HFFc6 (cell line): Measurements from ENCODE around the gene DTX1. TPM values are rescaled to one million over a fixed set of nuclear protein-coding genes. Genes with fewer than 3 reads are reported as not detected.

ENCODE experiments used
- DNase-seq: peaks from one replicate; pipeline ENCODE4 v3.0.0-alpha.2; 2018
- H3K27ac Mint-ChIP-seq: 2 replicates; pipeline ENCODE4 v1.8.0; 2020; ENCODE audit warnings: mild to moderate bottlenecking, mixed read lengths
- H3K27me3 Mint-ChIP-seq: 2 replicates; pipeline ENCODE4 v1.8.0; 2021; ENCODE audit warnings: mild to moderate bottlenecking, moderate library complexity, mixed read lengths; ENCODE audit not compliant: insufficient read depth
- H3K36me3 Mint-ChIP-seq: 2 replicates; pipeline ENCODE4 v1.8.0; 2021; ENCODE audit warnings: low read depth, mixed read lengths
- H3K4me1 Mint-ChIP-seq: 2 replicates; pipeline ENCODE4 v1.8.0; 2020; ENCODE audit warnings: low read depth, mixed read lengths
- H3K4me3 Mint-ChIP-seq: 2 replicates; pipeline ENCODE4 v1.8.0; 2020; ENCODE audit warnings: mild to moderate bottlenecking, moderate library complexity, mixed read lengths
- H3K9me3 Mint-ChIP-seq: 2 replicates; pipeline ENCODE4 v1.8.0; 2020; ENCODE audit warnings: mild to moderate bottlenecking, mixed read lengths
- total RNA-seq, 6 experiments: library from RNA; stranded (reverse); fragmentation: NEBNext Ultra II Directional; extraction: Animal tissue kit (Norgen Biotek cat#: 25700); gene quantifications; 2 replicates in 1 of 6; 3 replicates in 5 of 6; pipeline ENCODE4 v1.2.3, GENCODE V29; 2021
- TF ChIP-seq, protein P1 (sequence below): fragments of 200-600 bp; sonication (generic); IDR thresholded peaks from 2 replicates; pipeline ENCODE4 v1.5.0; 2021; ENCODE audit warnings: antibody characterized with exemption, mild to moderate bottlenecking

Gene DTX1
- total RNA-seq, 6 experiments from 2014 or later = not detected

DNA sequence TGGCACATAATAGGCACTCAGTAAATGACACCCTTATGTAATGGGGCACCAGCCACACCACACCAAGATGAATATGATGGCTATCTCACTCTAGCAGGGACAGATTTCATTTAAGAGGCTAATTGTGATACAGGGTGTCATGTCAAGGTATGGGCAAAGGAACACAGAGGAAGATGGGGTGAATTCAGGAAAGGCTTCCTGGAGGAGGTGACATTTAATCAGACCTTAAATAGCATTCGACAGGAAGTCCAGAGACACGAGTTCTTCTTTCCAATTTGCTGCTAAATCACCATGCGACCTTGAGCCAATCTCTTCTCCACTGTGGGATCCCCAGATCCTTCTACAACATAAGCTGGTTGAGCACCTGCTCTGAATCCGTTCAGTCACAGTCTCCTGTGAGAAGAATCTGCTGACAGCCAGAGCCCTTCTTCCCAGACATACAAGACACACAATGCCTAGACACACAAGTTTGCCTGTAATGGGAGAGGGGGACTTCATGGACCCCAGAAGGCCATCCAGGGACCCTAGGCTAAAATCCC is 1.5 kb upstream of the DTX1 start:
- H3K27ac Mint-ChIP-seq = no peak overlapping the region
- no peaks in the 10 kb centered on the region for H3K9me3 Mint-ChIP-seq
- TF ChIP-seq, protein P1, sequence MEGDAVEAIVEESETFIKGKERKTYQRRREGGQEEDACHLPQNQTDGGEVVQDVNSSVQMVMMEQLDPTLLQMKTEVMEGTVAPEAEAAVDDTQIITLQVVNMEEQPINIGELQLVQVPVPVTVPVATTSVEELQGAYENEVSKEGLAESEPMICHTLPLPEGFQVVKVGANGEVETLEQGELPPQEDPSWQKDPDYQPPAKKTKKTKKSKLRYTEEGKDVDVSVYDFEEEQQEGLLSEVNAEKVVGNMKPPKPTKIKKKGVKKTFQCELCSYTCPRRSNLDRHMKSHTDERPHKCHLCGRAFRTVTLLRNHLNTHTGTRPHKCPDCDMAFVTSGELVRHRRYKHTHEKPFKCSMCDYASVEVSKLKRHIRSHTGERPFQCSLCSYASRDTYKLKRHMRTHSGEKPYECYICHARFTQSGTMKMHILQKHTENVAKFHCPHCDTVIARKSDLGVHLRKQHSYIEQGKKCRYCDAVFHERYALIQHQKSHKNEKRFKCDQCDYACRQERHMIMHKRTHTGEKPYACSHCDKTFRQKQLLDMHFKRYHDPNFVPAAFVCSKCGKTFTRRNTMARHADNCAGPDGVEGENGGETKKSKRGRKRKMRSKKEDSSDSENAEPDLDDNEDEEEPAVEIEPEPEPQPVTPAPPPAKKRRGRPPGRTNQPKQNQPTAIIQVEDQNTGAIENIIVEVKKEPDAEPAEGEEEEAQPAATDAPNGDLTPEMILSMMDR = no peak
- H3K4me3 Mint-ChIP-seq = no peak overlapping the region
- no peaks in the 10 kb centered on the region for H3K36me3 Mint-ChIP-seq
- no peak for DNase-seq
- H3K27me3 Mint-ChIP-seq = peaks cover 28% of the 10 kb centered on the region
- no peaks in the 10 kb centered on the region for H3K4me1 Mint-ChIP-seq

DNA sequence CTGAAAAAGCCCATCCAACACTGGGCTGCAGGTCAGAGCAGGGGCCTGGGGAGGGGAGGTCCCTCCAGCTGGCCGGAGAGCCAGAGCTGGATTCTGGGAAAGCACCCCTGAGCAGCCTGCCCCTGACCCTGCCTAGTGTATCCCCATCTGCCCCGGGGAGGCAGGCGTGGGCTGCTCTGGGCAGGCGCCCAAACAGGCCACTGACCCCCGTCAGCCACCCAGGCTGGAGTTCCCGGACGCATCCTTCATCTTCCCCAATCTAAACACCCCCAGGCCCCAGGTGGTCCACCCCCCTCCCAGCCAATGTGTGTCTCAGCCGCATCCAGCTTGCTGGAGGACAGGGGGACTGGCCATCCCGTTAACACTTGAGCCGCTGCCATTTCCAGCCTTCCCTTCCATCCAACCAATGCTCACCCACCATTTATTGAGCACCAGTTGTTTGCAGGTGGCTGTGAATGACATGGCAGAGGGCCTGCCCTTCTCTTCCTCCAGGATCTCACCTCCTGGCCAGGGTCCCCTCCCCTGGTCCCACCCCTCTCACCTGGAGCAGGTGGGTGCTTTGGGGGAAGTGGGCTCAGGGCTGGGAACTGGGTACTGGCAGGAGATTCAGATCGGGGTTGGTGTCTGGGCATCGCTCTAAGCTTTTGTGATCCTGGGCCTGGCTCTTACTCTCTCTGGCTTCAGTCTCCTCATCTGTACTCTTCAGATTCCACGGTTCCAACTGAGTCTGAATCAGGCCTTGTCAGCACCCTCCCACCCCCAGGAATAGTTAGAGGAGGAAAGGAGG is 743 bp upstream of the DTX1 start:
- Mint-ChIP-seq H3K27ac (no peak overlapping the region), H3K4me3 (no peak overlapping the region), H3K36me3 (no peaks in the 10 kb centered on the region), H3K4me1 (no peaks in the 10 kb centered on the region), H3K27me3 (peaks cover 22% of the 10 kb centered on the region), H3K9me3 (no peaks in the 10 kb centered on the region)
- TF ChIP-seq, protein P1 = no peak
- no peak for DNase-seq

DNA sequence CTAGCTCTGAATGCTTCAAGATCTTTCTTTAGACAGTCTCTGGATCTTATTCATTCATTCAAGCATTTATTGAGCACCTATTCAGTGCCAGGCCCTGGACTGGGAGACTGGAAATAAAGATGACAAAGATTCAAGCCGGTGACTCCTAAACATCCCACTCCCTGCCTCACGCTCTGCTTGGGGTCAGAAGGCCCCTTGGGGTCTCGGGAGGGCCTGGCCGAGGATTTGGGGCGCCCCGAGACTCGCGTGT is 224 bp upstream of the DTX1 start:
- no peak for DNase-seq
- Mint-ChIP-seq H3K27me3 (peaks cover 27% of the 10 kb centered on the region), H3K4me3 (no peak overlapping the region), H3K36me3 (no peaks in the 10 kb centered on the region), H3K27ac (no peak overlapping the region), H3K4me1 (no peaks in the 10 kb centered on the region), H3K9me3 (no peaks in the 10 kb centered on the region)
- TF ChIP-seq, protein P1 = no peak

DNA sequence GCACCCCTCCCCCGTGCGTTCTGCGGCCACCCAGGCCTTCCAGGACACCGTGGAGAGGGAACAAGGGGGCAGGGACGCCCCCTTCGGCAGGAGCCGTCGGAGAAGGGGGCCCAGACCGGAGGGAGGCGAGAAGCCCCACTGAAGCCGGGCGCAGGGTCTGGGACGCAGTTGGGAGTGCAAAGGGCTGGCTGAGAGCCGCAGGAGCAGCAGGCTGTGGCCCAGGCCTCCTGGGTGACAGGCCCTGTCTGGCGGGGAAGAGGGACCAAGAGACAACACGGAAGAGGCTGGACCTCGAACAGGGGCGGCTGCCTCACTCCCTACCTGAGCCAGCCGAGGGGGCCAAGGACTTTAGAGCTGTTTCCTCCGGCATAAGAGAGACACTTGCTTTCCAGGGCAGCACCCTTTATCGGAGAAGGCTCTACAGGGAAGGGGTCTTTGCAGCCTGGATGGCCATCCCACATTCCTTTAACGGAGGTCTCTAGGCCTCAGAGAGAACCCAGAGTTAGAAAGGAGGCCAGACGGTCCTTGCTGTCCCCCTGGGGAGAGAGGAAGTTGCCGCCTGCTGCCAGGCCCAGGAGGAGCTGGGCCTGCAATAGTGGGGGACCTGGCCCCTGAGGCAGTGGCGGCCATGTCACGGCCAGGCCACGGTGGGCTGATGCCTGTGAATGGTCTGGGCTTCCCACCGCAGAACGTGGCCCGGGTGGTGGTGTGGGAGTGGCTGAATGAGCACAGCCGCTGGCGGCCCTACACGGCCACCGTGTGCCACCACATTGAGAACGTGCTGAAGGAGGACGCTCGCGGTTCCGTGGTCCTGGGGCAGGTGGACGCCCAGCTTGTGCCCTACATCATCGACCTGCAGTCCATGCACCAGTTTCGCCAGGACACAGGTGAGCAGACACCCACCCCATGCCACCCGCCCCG is 1.3 kb downstream of the DTX1 start:
- Mint-ChIP-seq H3K9me3 (no peaks in the 10 kb centered on the region), H3K27me3 (peaks cover 25% of the 10 kb centered on the region), H3K4me1 (no peaks in the 10 kb centered on the region), H3K4me3 (no peak overlapping the region), H3K27ac (no peak overlapping the region), H3K36me3 (no peaks in the 10 kb centered on the region)
- no peak for DNase-seq
- TF ChIP-seq, protein P1 = no peak

DNA sequence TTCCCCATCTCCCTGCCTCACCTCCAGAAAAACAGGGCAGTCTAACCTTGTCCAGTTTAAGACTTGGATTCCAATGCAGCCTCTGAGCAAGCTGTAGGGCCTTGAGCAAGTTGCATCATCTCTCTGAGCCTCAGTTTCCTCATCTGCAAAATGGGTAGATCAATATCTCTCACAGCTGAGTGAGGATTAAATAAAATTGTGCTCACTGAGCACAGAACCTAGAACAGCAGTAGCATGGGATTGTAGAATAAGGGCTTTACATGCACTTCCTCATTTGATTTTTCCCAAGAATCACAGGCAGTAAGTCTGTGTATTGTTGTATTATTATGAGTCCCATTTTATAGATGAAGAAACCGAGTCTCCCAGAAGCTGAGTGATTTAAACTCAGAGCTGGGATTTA is 2.0 kb downstream of the DTX1 start:
- Mint-ChIP-seq H3K9me3 (no peaks in the 10 kb centered on the region), H3K4me1 (no peaks in the 10 kb centered on the region), H3K27ac (no peak overlapping the region), H3K4me3 (no peak overlapping the region), H3K36me3 (no peaks in the 10 kb centered on the region), H3K27me3 (peaks cover 20% of the 10 kb centered on the region)
- DNase-seq = no peak
- TF ChIP-seq, protein P1 = no peak
